ENCODE data around the gene LEMD3. TPM values are rescaled to one million over a fixed set of nuclear protein-coding genes. Genes with fewer than 3 reads are reported as not detected.

LEMD3 gene
- total and polyA plus RNA-seq, 2 experiments from 2014 or later: 8.6 to 17.9 TPM

DNA sequence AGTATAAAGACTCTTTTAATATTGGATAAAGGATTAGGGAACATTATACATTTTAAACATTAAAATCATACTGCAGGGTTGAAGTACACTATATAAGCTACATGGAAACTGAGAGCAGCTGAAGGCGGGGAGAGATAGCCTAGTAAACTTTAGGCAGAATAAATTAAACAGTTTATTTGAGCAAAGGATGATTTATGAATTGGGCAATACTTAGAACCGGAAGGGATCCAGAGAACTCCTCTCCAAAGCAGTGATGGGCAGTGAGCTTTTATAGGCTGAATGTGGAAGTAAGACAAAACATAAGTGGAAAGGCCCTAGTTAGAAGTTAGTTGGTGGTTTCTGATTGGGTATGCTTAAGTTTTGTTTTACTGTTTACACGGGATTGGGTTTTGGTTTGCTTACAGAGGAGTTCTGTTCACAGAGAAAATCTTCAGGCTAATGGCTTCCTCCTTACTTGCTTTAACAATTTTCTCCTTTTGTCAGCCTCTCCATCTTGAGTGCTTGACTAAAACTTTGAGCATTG lies 18.9 kb downstream of the LEMD3 start:
- Histone ChIP-seq H3K79me2 (ENCODE audit: insufficient read depth) (peaks cover 100% of the 10 kb centered on the region), H3K4me3 (no peak overlapping the region), H3K9ac (no peak overlapping the region), H3K4me2 (ENCODE audit: unreplicated experiment) (no peak overlapping the region), H4K20me1 (ENCODE audit: insufficient read depth) (peaks cover 7% of the 10 kb centered on the region; the same call in 1 of the 2 replicates), H3K4me1 (ENCODE audit: insufficient read depth) (no peaks in the 10 kb centered on the region), H3K9me3 (ENCODE audit: low read depth) (no peaks in the 10 kb centered on the region), H3K27me3 (replicated peaks; ENCODE audit: insufficient read depth) (no peaks in the 10 kb centered on the region), H3K9me2 (ENCODE audit: insufficient read depth) (no peaks in the 10 kb centered on the region), H2AFZ (no peak overlapping the region), H3K27ac (no peak overlapping the region), H3F3A (ENCODE audit: insufficient read depth) (no peaks in the 10 kb centered on the region), H3K36me3 (ENCODE audit: low read depth) (no peaks in the 10 kb centered on the region; the same call in 1 of the 2 replicates)
- no peak for DNase-seq
- WGBS, 2 experiments (ENCODE audit: low coverage in 1 of 2, low lambda C conversion rate in 2 of 2, missing lambda C conversion rate in 2 of 2): 94 to 96% methylated on average over 3 of the region's 3 CpGs
- no peak for TF ChIP-seq EZH2 (IDR thresholded peaks at IDR 0.05; ENCODE audit: insufficient read depth, poor library complexity, severe bottlenecking)
- TF ChIP-seq EZH2phosphoT487 (IDR thresholded peaks at IDR 0.05; ENCODE audit: insufficient read depth, low read depth): no peak
- in situ Hi-C loops (cut with MboI): no loop called here

GRCh38 chr12:65189028-65189718 lies 19.8 kb downstream of the LEMD3 start:
- no peaks in the 10 kb centered on the region for H3K9me2 ChIP-seq (ENCODE audit: insufficient read depth)
- H3K4me1 ChIP-seq (ENCODE audit: insufficient read depth): no peaks in the 10 kb centered on the region
- WGBS, 2 experiments (ENCODE audit: low coverage in 1 of 2, low lambda C conversion rate in 2 of 2, missing lambda C conversion rate in 2 of 2): 90 to 92% methylated on average over 4 of the region's 4 CpGs
- TF ChIP-seq EZH2 (IDR thresholded peaks at IDR 0.05; ENCODE audit: insufficient read depth, poor library complexity, severe bottlenecking) (no peak), EZH2phosphoT487 (IDR thresholded peaks at IDR 0.05; ENCODE audit: insufficient read depth, low read depth) (no peak)
- peaks cover 99% of the 10 kb centered on the region for H3K79me2 ChIP-seq (ENCODE audit: insufficient read depth)
- H4K20me1 ChIP-seq (ENCODE audit: insufficient read depth): peaks cover 7% of the 10 kb centered on the region; the same call in 1 of the 2 replicates
- no peak overlapping the region for H2AFZ ChIP-seq
- H3K4me3 ChIP-seq: no peak overlapping the region
- H3K9ac ChIP-seq: no peak overlapping the region
- no peaks in the 10 kb centered on the region for H3K27me3 ChIP-seq (replicated peaks; ENCODE audit: insufficient read depth)
- no peak overlapping the region for H3K27ac ChIP-seq
- no peaks in the 10 kb centered on the region for H3F3A ChIP-seq (ENCODE audit: insufficient read depth)
- no peak overlapping the region for H3K4me2 ChIP-seq (ENCODE audit: unreplicated experiment)
- no peaks in the 10 kb centered on the region; the same call in 1 of the 2 replicates for H3K36me3 ChIP-seq (ENCODE audit: low read depth)
- H3K9me3 ChIP-seq (ENCODE audit: low read depth): no peaks in the 10 kb centered on the region
- no peak for DNase-seq
- in situ Hi-C loops (cut with MboI): no loop called here

DNA sequence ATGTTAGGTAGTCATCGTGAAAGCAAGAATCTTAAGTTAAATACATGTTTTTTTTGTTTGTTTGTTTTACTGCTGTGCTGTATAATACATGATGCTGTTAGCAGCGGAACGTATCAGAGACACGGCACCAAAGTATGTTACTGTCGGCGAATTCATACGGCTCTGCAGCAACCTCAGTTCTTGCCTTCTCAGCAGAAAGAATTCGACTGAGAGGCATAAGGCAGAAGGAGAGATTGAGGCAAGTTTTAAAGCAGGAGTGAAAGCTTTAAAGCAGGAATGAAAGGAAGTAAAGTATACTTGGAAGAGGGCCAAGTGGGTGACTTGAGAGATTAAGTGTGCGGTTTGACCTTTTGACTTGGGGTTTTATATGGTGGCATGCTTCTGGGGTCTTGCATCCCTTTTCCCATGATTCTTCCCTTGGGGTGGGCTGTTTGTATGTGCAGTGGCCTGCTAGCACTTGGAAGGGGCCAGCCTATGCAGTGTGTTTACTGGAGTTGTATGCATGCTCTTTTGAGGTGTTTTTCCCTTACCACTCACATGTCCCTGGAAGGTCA lies 23.7 kb downstream of the LEMD3 start:
- no peaks in the 10 kb centered on the region for H3K9me2 ChIP-seq (ENCODE audit: insufficient read depth)
- H4K20me1 ChIP-seq (ENCODE audit: insufficient read depth): peaks cover 7% of the 10 kb centered on the region; the same call in 1 of the 2 replicates
- no peak overlapping the region for H3K27ac ChIP-seq
- H3K4me3 ChIP-seq: no peak overlapping the region
- H2AFZ ChIP-seq: no peak overlapping the region
- H3K9me3 ChIP-seq (ENCODE audit: low read depth): no peaks in the 10 kb centered on the region
- DNase-seq: no peak
- H3K4me2 ChIP-seq (ENCODE audit: unreplicated experiment): no peak overlapping the region
- H3K36me3 ChIP-seq (ENCODE audit: low read depth): no peaks in the 10 kb centered on the region
- H3K4me1 ChIP-seq (ENCODE audit: insufficient read depth): no peaks in the 10 kb centered on the region
- TF ChIP-seq EZH2phosphoT487 (IDR thresholded peaks at IDR 0.05; ENCODE audit: insufficient read depth, low read depth) (no peak), EZH2 (IDR thresholded peaks at IDR 0.05; ENCODE audit: insufficient read depth, poor library complexity, severe bottlenecking) (no peak)
- H3K27me3 ChIP-seq (replicated peaks; ENCODE audit: insufficient read depth): no peaks in the 10 kb centered on the region
- H3F3A ChIP-seq (ENCODE audit: insufficient read depth): peaks cover 5% of the 10 kb centered on the region; the same call in 1 of the 2 replicates
- WGBS, 2 experiments (ENCODE audit: low coverage in 1 of 2, low lambda C conversion rate in 2 of 2, missing lambda C conversion rate in 2 of 2): 77 to 79% methylated on average over 9 of the region's 9 CpGs
- no peak overlapping the region for H3K9ac ChIP-seq
- H3K79me2 ChIP-seq (ENCODE audit: insufficient read depth): peaks cover 96% of the 10 kb centered on the region
- in situ Hi-C loops (cut with MboI): no loop called here

DNA sequence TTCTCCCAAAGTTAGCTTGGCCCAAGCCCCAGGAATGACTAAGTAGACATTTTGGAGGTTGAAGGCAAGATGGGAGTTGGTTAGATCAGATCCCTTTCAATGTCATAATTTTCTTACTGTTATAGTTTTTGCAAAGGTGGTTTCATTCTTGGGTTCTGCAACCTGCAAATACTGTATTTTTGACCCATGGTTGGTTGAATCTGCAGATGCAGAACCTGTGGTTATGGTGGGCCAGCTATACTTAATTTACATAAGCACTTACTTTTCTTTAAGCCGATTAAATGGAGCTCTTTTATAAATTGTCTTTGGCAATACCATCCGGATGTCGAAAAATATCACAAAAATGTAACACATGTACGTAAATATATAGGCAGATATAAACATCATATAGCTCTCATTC lies 25.6 kb downstream of the LEMD3 start:
- H3K4me3 ChIP-seq: no peak overlapping the region
- H3F3A ChIP-seq (ENCODE audit: insufficient read depth): peaks cover 5% of the 10 kb centered on the region; the same call in 1 of the 2 replicates
- in situ Hi-C loops (cut with MboI): no loop called here
- peaks cover 96% of the 10 kb centered on the region for H3K79me2 ChIP-seq (ENCODE audit: insufficient read depth)
- no peak overlapping the region for H3K9ac ChIP-seq
- H3K27me3 ChIP-seq (replicated peaks; ENCODE audit: insufficient read depth): no peaks in the 10 kb centered on the region
- H3K4me2 ChIP-seq (ENCODE audit: unreplicated experiment): no peak overlapping the region
- peaks cover 10% of the 10 kb centered on the region; the same call in 1 of the 2 replicates for H3K4me1 ChIP-seq (ENCODE audit: insufficient read depth)
- H2AFZ ChIP-seq: no peak overlapping the region
- no peaks in the 10 kb centered on the region for H3K9me3 ChIP-seq (ENCODE audit: low read depth)
- DNase-seq: no peak
- TF ChIP-seq EZH2phosphoT487 (IDR thresholded peaks at IDR 0.05; ENCODE audit: insufficient read depth, low read depth) (no peak), EZH2 (IDR thresholded peaks at IDR 0.05; ENCODE audit: insufficient read depth, poor library complexity, severe bottlenecking) (no peak)
- H3K27ac ChIP-seq: no peak overlapping the region
- no peaks in the 10 kb centered on the region for H3K36me3 ChIP-seq (ENCODE audit: low read depth)
- no peaks in the 10 kb centered on the region for H3K9me2 ChIP-seq (ENCODE audit: insufficient read depth)
- WGBS, 2 experiments (ENCODE audit: low coverage in 1 of 2, low lambda C conversion rate in 2 of 2, missing lambda C conversion rate in 2 of 2): 98 to 99% methylated on average over 4 of the region's 4 CpGs
- H4K20me1 ChIP-seq (ENCODE audit: insufficient read depth): peaks cover 7% of the 10 kb centered on the region; the same call in 1 of the 2 replicates
